BJ (cell line): ENCODE data around the gene TNFRSF4. TPM values are rescaled to one million over a fixed set of nuclear protein-coding genes. Genes with fewer than 3 reads are reported as not detected.

ENCODE experiments used
- CTCF ChIA-PET: fragments of 350-600 bp; formaldehyde crosslinking; extraction: SDS; loops from one replicate; lab custom pipeline; 2021; ENCODE audit warnings: antibody characterized with exemption, inconsistent platforms; lab: Yijun Ruan, JAX
- POLR2A ChIA-PET: fragments of 300-600 bp; sonication (Branson Sonifier 250); formaldehyde crosslinking; extraction: SDS; loops from one replicate; lab custom pipeline; 2021; ENCODE audit warnings: antibody characterized with exemption; lab: Charles Lee
- DNase-seq: peaks from one replicate; pipeline ENCODE4 v3.0.0-alpha.2; 2011; ENCODE audit warnings: low read depth
- H3K27me3 ChIP-seq: 2 replicates; pipeline ENCODE4 v1.6.0; 2011; ENCODE audit warnings: low read length; ENCODE audit not compliant: control insufficient read depth, insufficient read depth
- H3K36me3 ChIP-seq: 2 replicates; pipeline ENCODE4 v1.5.1; 2011; ENCODE audit warnings: low read length; ENCODE audit not compliant: control insufficient read depth, insufficient read depth
- H3K4me3 ChIP-seq: 2 replicates; pipeline ENCODE4 v1.5.1; 2011; ENCODE audit warnings: low read depth, mild to moderate bottlenecking, control low read depth, low read length
- CTCF ChIP-seq: IDR thresholded peaks from 2 replicates; pipeline ENCODE4 v1.5.1; 2011; ENCODE audit warnings: low read depth, mild to moderate bottlenecking, control low read depth, inconsistent platforms, low read length, moderate library complexity; ENCODE audit not compliant: insufficient read depth
- polyA plus RNA-seq: library from polyadenylated mRNA; depleted of rRNA; stranded (reverse); fragments of >200 nt; gene quantifications from 2 replicates; pipeline ENCODE4 v1.2.3, GENCODE V29; 2011

Gene TNFRSF4
- polyA plus RNA-seq, 1 experiment: not detected

DNA sequence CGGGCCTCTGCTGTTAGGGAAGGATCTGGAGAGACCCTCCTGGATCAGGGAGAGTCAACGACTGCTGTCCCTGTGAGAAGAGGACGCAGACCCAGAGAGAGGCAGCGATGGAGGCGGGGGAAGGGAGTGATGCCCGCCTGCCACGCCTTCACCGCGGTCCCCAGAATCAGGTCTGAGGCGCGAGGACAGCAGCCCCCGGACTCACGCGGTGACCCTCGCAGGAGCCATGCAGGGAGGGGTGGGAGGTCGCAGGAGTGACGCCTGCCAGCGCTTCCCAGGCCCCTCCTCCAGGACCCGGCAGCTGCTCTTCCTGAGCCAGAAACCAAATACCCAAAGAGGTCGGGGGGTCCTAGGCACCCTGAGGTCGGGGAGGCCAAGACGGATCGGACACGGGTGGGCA, 6.2 kb upstream of the TNFRSF4 start:
- Histone ChIP-seq H3K4me3 (no peak overlapping the region), H3K27me3 (no peaks in the 10 kb centered on the region), H3K36me3 (peaks cover 41% of the 10 kb centered on the region)
- DNase-seq: no peak
- TF ChIP-seq CTCF: no peak
- ChIA-PET CTCF (interaction anchor here (1.2 kb wide), 1 partner anchor 10 kb away, joined by 3 read pairs; no protein-coding TSS in a partner anchor), POLR2A (no interaction called here)

GRCh38 chr1:1219341-1219740, 5.4 kb upstream of the TNFRSF4 start:
- ChIA-PET CTCF (interaction anchor here (1.2 kb wide), 1 partner anchor 9 kb away, joined by 3 read pairs; no protein-coding TSS in a partner anchor), POLR2A (no interaction called here)
- H3K36me3 ChIP-seq: peaks cover 36% of the 10 kb centered on the region
- DNase-seq: no peak
- no peaks in the 10 kb centered on the region for H3K27me3 ChIP-seq
- no peak overlapping the region for H3K4me3 ChIP-seq
- TF ChIP-seq CTCF: no peak

- ChIA-PET POLR2A (no interaction called here), CTCF (interaction anchor here (1.0 kb wide), 1 partner anchor 96 kb away, joined by 4 read pairs; no protein-coding TSS in a partner anchor)
- no peaks in the 10 kb centered on the region for H3K27me3 ChIP-seq
- no peak for DNase-seq
- no peak overlapping the region for H3K4me3 ChIP-seq
- peaks cover 36% of the 10 kb centered on the region for H3K36me3 ChIP-seq
- no peak for TF ChIP-seq CTCF
These were observed 4.7 kb upstream of the TNFRSF4 start for GRCh38 chr1:1218524-1219200.

GRCh38 chr1:1217621-1218523, 3.9 kb upstream of the TNFRSF4 start:
- ChIA-PET POLR2A (no interaction called here), CTCF (interaction anchor here (1.0 kb wide), 2 partner anchors 8 to 96 kb away, joined by 3 to 4 read pairs; no protein-coding TSS in a partner anchor)
- Histone ChIP-seq H3K36me3 (peaks cover 30% of the 10 kb centered on the region), H3K4me3 (no peak overlapping the region), H3K27me3 (no peaks in the 10 kb centered on the region)
- no peak for DNase-seq
- no peak for TF ChIP-seq CTCF
